Measurements from ENCODE around the gene POMT1.

Gene POMT1

DNA sequence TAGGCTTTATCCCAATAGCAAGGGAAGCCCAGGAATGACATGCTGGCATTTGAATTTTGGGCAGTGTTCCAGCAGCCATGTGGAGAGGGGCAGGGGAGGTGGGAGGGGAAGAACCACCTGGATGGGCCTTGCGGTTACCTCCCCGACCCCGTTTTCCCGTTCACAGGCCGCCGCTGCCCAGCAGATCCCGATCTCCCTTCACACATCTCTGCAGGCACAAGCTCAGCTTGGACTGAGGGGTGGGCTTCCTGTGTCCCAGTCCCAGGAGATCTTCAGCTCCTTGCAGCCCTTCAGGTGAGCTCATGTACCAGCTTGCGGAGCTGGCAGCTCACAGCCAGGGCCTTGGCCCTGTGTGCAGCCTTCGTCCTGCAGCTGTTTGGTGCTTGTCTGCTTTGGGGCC lies 15.7 kb upstream of the POMT1 start:
- Histone ChIP-seq H3K36me3 (peaks cover 100% of the 10 kb centered on the region in 11 experiments), H3K4me2 (peak overlapping the region in 8 of 11 experiments; percentile 12 to 70 (median 52); a peak in 14 of 22 replicates), H3K9ac (peak overlapping the region in 5 of 11 experiments; percentile 0 to 60 (median 31); a peak in 7 of 22 replicates), H4K20me1 (peaks cover 91 to 100% (median 100%) of the 10 kb centered on the region in 11 experiments; a peak in 21 of 22 replicates), H3K27me3 (no peaks in the 10 kb centered on the region), H3K27ac (peak overlapping the region in 3 of 11 experiments; percentile 19 to 30 (median 23); a peak in 4 of 22 replicates), H3K9me3 (replicated peaks in 1 of 11) (no peaks in the 10 kb centered on the region), H3K4me1 (peaks cover 0 to 59% (median 47%) of the 10 kb centered on the region in 10 experiments; a peak in 15 of 20 replicates), H3K4me3 (no peak overlapping the region)
- TF ChIP-seq Cebpa-rat (IDR thresholded peaks at IDR 0.05) = no peak

- Histone ChIP-seq H3K9me3 (replicated peaks in 1 of 11) (no peaks in the 10 kb centered on the region), H3K4me1 (peaks cover 0 to 59% (median 47%) of the 10 kb centered on the region in 10 experiments; a peak in 15 of 20 replicates), H3K9ac (peak overlapping the region in 3 of 11 experiments; percentile 2 to 50 (median 31); a peak in 2 of 22 replicates), H3K27ac (peak overlapping the region in 4 of 11 experiments; percentile 19 to 30 (median 22); a peak in 5 of 22 replicates), H4K20me1 (peaks cover 87 to 100% (median 100%) of the 10 kb centered on the region in 11 experiments; a peak in 21 of 22 replicates), H3K4me3 (no peak overlapping the region), H3K4me2 (peak overlapping the region in 7 of 11 experiments; percentile 12 to 70 (median 54); a peak in 10 of 22 replicates), H3K27me3 (no peaks in the 10 kb centered on the region), H3K36me3 (peaks cover 100% of the 10 kb centered on the region in 11 experiments)
- TF ChIP-seq Cebpa-rat (IDR thresholded peaks at IDR 0.05) = no peak
Observed at GRCh38 chr9:131487621-131488031, 15.1 kb upstream of the POMT1 start.

DNA sequence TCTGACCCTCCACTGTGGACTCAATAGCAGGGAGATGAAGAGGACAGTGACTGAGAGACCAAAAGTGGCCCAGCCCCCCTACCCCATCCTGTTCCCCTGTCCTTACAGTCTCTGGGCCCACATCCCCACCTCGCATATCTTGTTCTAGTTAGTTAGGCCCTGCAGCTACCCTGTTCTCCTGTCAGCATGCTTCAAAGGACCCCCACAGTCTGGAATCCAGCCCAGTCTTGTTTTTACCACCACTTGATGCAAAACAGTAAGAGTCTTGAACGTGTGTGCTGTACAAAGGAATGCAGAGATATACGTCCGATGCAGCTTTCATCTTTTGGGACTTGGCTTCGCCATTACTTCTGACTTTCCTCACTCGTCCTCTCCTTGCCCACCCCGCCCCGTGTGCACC lies 12.2 kb upstream of the POMT1 start:
- H4K20me1 ChIP-seq = peaks cover 84 to 100% (median 100%) of the 10 kb centered on the region in 11 experiments; a peak in 21 of 22 replicates
- peaks cover 0 to 36% (median 33%) of the 10 kb centered on the region in 10 experiments; a peak in 15 of 20 replicates for H3K4me1 ChIP-seq
- peaks cover 100% of the 10 kb centered on the region in 11 experiments for H3K36me3 ChIP-seq
- no peak overlapping the region for H3K9ac ChIP-seq
- H3K9me3 ChIP-seq (replicated peaks in 1 of 11) = no peaks in the 10 kb centered on the region
- H3K27ac ChIP-seq = no peak overlapping the region
- H3K27me3 ChIP-seq = no peaks in the 10 kb centered on the region
- TF ChIP-seq Cebpa-rat (IDR thresholded peaks at IDR 0.05) = no peak
- no peak overlapping the region for H3K4me3 ChIP-seq
- no peak overlapping the region for H3K4me2 ChIP-seq

- Histone ChIP-seq H4K20me1 (peaks cover 81 to 100% (median 100%) of the 10 kb centered on the region in 11 experiments; a peak in 21 of 22 replicates), H3K4me2 (no peak overlapping the region), H3K9me3 (replicated peaks in 1 of 11) (no peaks in the 10 kb centered on the region), H3K27me3 (no peaks in the 10 kb centered on the region), H3K27ac (no peak overlapping the region), H3K4me3 (no peak overlapping the region), H3K36me3 (peaks cover 100% of the 10 kb centered on the region in 11 experiments), H3K9ac (no peak overlapping the region), H3K4me1 (peaks cover 0 to 30% (median 26%) of the 10 kb centered on the region in 10 experiments; a peak in 15 of 20 replicates)
- no peak for TF ChIP-seq Cebpa-rat (IDR thresholded peaks at IDR 0.05)
Observed at GRCh38 chr9:131491001-131491710, 11.6 kb upstream of the POMT1 start.

DNA sequence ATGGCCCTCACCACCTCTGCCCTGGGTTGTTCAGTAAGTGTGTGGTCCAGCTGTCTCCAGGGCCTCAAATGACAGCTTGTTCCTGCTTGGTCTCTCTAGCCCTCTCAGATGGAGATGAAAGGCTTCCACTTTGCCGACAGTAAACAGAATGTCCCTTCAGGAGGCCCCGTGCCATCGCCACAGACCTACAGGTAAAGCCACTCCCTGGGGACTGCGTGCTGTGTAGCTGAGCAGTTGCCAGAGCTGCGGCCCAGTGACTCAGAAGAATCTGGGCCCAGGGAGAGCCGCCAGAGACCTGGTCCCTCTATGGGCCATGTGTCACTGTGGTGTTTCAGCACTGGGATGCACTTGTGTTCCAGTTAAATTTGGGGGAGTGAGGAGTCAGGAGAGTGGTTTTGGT lies 10.6 kb upstream of the POMT1 start:
- H3K27ac ChIP-seq = no peak overlapping the region
- peaks cover 100% of the 10 kb centered on the region in 11 experiments for H3K36me3 ChIP-seq
- peaks cover 81 to 100% (median 100%) of the 10 kb centered on the region in 11 experiments; a peak in 21 of 22 replicates for H4K20me1 ChIP-seq
- no peak overlapping the region for H3K4me3 ChIP-seq
- peaks cover 0 to 21% (median 17%) of the 10 kb centered on the region in 10 experiments; a peak in 15 of 20 replicates for H3K4me1 ChIP-seq
- no peak overlapping the region for H3K4me2 ChIP-seq
- TF ChIP-seq Cebpa-rat (IDR thresholded peaks at IDR 0.05) = no peak
- H3K27me3 ChIP-seq = no peaks in the 10 kb centered on the region
- no peak overlapping the region for H3K9ac ChIP-seq
- no peaks in the 10 kb centered on the region for H3K9me3 ChIP-seq (replicated peaks in 1 of 11)

DNA sequence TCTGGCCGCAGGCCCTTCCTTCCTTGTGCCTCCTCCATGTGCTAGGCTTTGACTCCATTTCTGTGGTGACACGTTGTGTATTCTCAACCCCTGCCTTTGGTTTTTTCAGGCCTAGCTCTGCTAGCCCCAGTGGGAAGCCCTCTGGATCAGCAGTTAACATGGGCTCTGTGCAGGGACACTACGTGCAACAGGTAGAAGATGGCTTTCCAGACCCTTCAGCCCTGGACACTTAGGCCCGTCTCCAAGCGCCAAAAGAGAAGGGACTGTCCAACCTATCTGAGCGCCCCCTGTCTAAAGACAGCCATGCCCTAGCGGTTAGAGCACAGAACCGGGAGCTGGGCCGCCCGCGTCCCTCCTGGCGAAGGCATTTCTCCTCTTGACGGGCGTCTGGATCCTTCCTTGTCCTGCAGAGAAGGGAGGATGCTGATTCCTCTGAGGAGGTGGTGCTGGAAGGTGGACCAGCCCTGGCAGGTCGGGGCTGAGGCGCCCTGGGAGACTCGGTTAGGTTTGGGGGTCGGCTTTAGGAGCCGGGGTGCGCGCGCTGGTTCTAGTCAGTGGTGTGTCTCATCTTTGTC lies 8.3 kb upstream of the POMT1 start:
- H3K27me3 ChIP-seq = no peaks in the 10 kb centered on the region
- H3K36me3 ChIP-seq = peaks cover 100% of the 10 kb centered on the region in 11 experiments
- H3K9me3 ChIP-seq (replicated peaks in 1 of 11) = no peaks in the 10 kb centered on the region
- no peaks in the 10 kb centered on the region for H3K4me1 ChIP-seq
- no peak overlapping the region for H3K4me2 ChIP-seq
- H3K4me3 ChIP-seq = no peak overlapping the region
- H3K27ac ChIP-seq = no peak overlapping the region
- H3K9ac ChIP-seq = no peak overlapping the region
- H4K20me1 ChIP-seq = peaks cover 83 to 100% (median 100%) of the 10 kb centered on the region in 11 experiments; a peak in 21 of 22 replicates
- no peak for TF ChIP-seq Cebpa-rat (IDR thresholded peaks at IDR 0.05)

GRCh38 chr9:131495785-131496184 lies 6.9 kb upstream of the POMT1 start:
- peaks cover 91 to 100% (median 98%) of the 10 kb centered on the region in 11 experiments for H3K36me3 ChIP-seq

GRCh38 chr9:131496844-131497405 lies 5.8 kb upstream of the POMT1 start:
- no peak overlapping the region for H3K4me2 ChIP-seq
- peaks cover 61 to 100% (median 100%) of the 10 kb centered on the region in 11 experiments; a peak in 21 of 22 replicates for H4K20me1 ChIP-seq
- peaks cover 80 to 96% (median 87%) of the 10 kb centered on the region in 11 experiments for H3K36me3 ChIP-seq
- peaks cover under 1 to 17% (median 7%) of the 10 kb centered on the region in 10 experiments; a peak in 12 of 20 replicates for H3K4me1 ChIP-seq
- no peaks in the 10 kb centered on the region for H3K9me3 ChIP-seq (replicated peaks in 1 of 11)
- H3K9ac ChIP-seq = no peak overlapping the region
- no peak overlapping the region for H3K27ac ChIP-seq
- H3K27me3 ChIP-seq = no peaks in the 10 kb centered on the region
- no peak for TF ChIP-seq Cebpa-rat (IDR thresholded peaks at IDR 0.05)
- H3K4me3 ChIP-seq = no peak overlapping the region

More at GRCh38 chr9:131495785-131496184, 6.9 kb upstream of the POMT1 start:
- TF ChIP-seq Cebpa-rat (IDR thresholded peaks at IDR 0.05) = no peak
- H3K9me3 ChIP-seq (replicated peaks in 1 of 11) = no peaks in the 10 kb centered on the region
- H4K20me1 ChIP-seq = peaks cover 72 to 100% (median 100%) of the 10 kb centered on the region in 11 experiments; a peak in 21 of 22 replicates
- no peak overlapping the region for H3K27ac ChIP-seq
- peak overlapping the region in 1 of 11 experiments; percentile 18; a peak in 1 of 22 replicates for H3K9ac ChIP-seq
- no peak overlapping the region for H3K4me2 ChIP-seq
- H3K4me1 ChIP-seq = peaks cover 0 to 8% (median under 1%) of the 10 kb centered on the region in 10 experiments; a peak in 6 of 20 replicates
- H3K4me3 ChIP-seq = no peak overlapping the region
- no peaks in the 10 kb centered on the region for H3K27me3 ChIP-seq
